Upper lobe of left lung (tissue), 6 donors: ENCODE results near the gene GFOD1. TPM values are rescaled to one million over a fixed set of nuclear protein-coding genes. Genes with fewer than 3 reads are reported as not detected.

ENCODE experiments used
- ATAC-seq, 2 donors: fragments of 200-7000 bp; cut with Tn5 transposase; one replicate each; pipeline ENCODE4 v1.9.1; 2022; ENCODE audit warnings: mild to moderate bottlenecking in 2 of 2, moderate library complexity in 2 of 2; ENCODE audit not compliant: low FRiP score in 2 of 2
- DNase-seq, 2 donors: peaks; one replicate each; pipeline ENCODE4 v3.0.0-alpha.2; 2019 to 2020
- H3K27ac ChIP-seq, 4 donors: fragments of 200-600 bp; sonication (generic); one replicate each; pipeline ENCODE4 v1.5.1; 2016 to 2019
- H3K27me3 ChIP-seq, 4 donors: fragments of 200-600 bp; sonication (generic); one replicate each; pipeline ENCODE4 v1.5.1; 2017 to 2019
- H3K36me3 ChIP-seq, 4 donors: fragments of 200-600 bp; sonication (generic); one replicate each; pipeline ENCODE4 v1.5.1; 2016 to 2019
- H3K4me1 ChIP-seq, 4 donors: fragments of 200-600 bp; sonication (generic); one replicate each; pipeline ENCODE4 v1.5.1; 2018 to 2019
- H3K4me3 ChIP-seq, 4 donors: fragments of 200-600 bp; sonication (generic); one replicate each; pipeline ENCODE4 v1.5.1; 2017 to 2019; ENCODE audit warnings: mild to moderate bottlenecking in 2 of 4, moderate library complexity in 1 of 4
- H3K9me3 ChIP-seq, 4 donors: fragments of 200-600 bp; sonication (generic); one replicate each; pipeline ENCODE4 v1.5.1; 2018 to 2019
- EP300 ChIP-seq, 4 donors: sonication (generic); formaldehyde crosslinking; IDR thresholded peaks; one replicate each; pipeline ENCODE4 v1.5.1; 2017; ENCODE audit warnings: antibody characterized with exemption in 4 of 4, control low read depth in 2 of 4
- POLR2A ChIP-seq, 4 donors: fragments of 450-650 bp; IDR thresholded peaks; one replicate each; pipeline ENCODE4 v1.5.1; 2016 to 2017; ENCODE audit warnings: antibody characterized with exemption in 4 of 4, mild to moderate bottlenecking in 2 of 4
- POLR2AphosphoS5 ChIP-seq, 2 donors: sonication (generic); formaldehyde crosslinking; IDR thresholded peaks; one replicate each; pipeline ENCODE4 v1.5.1; 2017; ENCODE audit warnings: antibody characterized with exemption in 2 of 2
- WGBS, 2 donors: methylation state at CpG; one replicate each; pipeline ENCODE4 v1.1.5; 2017 to 2018; 5-methylcytosine and 5-hydroxymethylcytosine counted together
- total RNA-seq, 6 donors: library from RNA; depleted of rRNA in 4 of 6; stranded (reverse); fragments of >200 nt in 4 of 6; gene quantifications; one replicate each; pipeline versions ENCODE4 v1.1.0 to v1.2.1, GENCODE V29; 2016 to 2021
- TF ChIP-seq, protein P1 (sequence below), 6 experiments: fragments of 450-650 bp in 4 of 6; fragments of 200-600 bp in 2 of 6; sonication (generic) in 2 of 6; IDR thresholded peaks; one replicate each; pipeline ENCODE4 v1.5.1; 2016 to 2019; ENCODE audit warnings: antibody characterized with exemption in 6 of 6
- donor health status: DM: no; HTN: no; CAD: no; lungs with moderate emphysema.
- donor health status: DM: no; HTN: yes; CAD: no; lungs with severe emphysema.

The GFOD1 gene
- total RNA-seq, 6 donors from 2014 or later = 22.8 to 37.7 (median 25.8) TPM

DNA sequence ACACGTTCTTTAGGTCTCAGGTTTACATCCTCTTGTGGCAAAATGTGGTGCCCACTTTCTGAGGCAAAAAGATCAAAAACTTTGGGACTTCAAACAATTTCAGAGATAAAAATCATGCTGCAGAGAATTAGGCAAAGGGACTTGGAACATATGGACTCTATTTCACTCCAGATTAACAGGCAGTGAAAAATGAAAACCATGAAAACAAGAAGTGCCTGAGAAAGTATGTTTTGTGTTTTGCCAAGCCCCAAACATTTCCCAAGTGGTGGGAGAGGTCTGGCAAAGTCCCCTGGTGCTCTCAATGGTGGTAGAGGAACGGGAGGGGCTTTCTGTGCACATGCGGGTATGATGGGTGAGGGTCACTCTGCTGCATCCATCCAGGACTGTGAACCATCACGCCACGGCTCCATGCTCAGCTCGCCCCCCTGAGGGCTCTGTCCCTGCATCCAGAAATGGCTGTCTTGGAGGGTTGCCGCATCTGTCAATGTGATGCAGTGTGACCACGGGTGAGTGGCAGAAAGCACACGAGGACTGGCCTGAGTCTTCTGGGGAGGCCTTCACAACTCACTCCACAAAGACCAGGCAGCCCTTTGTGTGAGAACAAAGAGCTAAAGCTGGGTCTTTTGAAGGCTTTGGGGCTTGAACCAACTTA is 115.9 kb downstream of the GFOD1 start:
- DNase-seq = peak in 1 of 2 donors; percentile 8
- Histone ChIP-seq H3K36me3 (no peaks in the 10 kb centered on the region), H3K9me3 (no peaks in the 10 kb centered on the region), H3K27ac (peak overlapping the region in 2 of 4 donors; percentile 14 to 65), H3K4me1 (peaks cover 4 to 15% (median 12%) of the 10 kb centered on the region in 4 donors), H3K27me3 (no peaks in the 10 kb centered on the region), H3K4me3 (no peak overlapping the region)
- 66 to 69% methylated on average over 9 of the region's 9 CpGs for WGBS, 2 donors
- peak in 1 of 2 donors; percentile 19 for TF ChIP-seq POLR2AphosphoS5 (IDR thresholded peaks at IDR 0.05)
- TF ChIP-seq POLR2A (IDR thresholded peaks at IDR 0.05) = no peak
- ATAC-seq = no peak

DNA sequence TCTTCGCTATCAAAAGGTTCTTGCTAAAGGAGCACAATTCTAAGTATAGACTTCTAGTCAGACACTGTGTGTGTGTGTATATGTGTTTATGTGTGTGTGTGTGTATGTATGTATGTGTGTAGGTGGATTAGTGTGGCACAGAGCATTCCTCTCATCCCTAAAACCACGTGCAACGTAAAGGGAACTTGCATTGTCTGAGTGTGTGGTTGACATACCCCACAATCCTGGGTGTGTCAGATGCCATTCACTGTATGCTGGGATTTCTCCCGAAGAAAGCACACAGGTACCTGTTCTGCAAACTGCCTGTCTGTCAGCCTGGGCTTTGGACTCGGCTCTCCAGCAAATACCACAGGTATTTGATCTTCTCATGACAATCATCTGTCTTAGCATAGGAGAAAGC is 116.8 kb downstream of the GFOD1 start:
- DNase-seq (no peak), ATAC-seq (no peak)
- H3K27ac ChIP-seq = no peak overlapping the region
- H3K4me3 ChIP-seq = no peak overlapping the region
- WGBS, 2 donors = 74 to 83% methylated on average over 5 of the region's 5 CpGs
- H3K27me3 ChIP-seq = no peaks in the 10 kb centered on the region
- no peaks in the 10 kb centered on the region for H3K36me3 ChIP-seq
- no peaks in the 10 kb centered on the region for H3K9me3 ChIP-seq
- H3K4me1 ChIP-seq = peaks cover 4 to 15% (median 12%) of the 10 kb centered on the region in 4 donors
- TF ChIP-seq, protein P1, sequence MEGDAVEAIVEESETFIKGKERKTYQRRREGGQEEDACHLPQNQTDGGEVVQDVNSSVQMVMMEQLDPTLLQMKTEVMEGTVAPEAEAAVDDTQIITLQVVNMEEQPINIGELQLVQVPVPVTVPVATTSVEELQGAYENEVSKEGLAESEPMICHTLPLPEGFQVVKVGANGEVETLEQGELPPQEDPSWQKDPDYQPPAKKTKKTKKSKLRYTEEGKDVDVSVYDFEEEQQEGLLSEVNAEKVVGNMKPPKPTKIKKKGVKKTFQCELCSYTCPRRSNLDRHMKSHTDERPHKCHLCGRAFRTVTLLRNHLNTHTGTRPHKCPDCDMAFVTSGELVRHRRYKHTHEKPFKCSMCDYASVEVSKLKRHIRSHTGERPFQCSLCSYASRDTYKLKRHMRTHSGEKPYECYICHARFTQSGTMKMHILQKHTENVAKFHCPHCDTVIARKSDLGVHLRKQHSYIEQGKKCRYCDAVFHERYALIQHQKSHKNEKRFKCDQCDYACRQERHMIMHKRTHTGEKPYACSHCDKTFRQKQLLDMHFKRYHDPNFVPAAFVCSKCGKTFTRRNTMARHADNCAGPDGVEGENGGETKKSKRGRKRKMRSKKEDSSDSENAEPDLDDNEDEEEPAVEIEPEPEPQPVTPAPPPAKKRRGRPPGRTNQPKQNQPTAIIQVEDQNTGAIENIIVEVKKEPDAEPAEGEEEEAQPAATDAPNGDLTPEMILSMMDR (IDR thresholded peaks at IDR 0.05) = no peak
- no peak for TF ChIP-seq POLR2A (IDR thresholded peaks at IDR 0.05)
- no peak for TF ChIP-seq POLR2AphosphoS5 (IDR thresholded peaks at IDR 0.05)
- TF ChIP-seq EP300 (IDR thresholded peaks at IDR 0.05) = no peak

DNA sequence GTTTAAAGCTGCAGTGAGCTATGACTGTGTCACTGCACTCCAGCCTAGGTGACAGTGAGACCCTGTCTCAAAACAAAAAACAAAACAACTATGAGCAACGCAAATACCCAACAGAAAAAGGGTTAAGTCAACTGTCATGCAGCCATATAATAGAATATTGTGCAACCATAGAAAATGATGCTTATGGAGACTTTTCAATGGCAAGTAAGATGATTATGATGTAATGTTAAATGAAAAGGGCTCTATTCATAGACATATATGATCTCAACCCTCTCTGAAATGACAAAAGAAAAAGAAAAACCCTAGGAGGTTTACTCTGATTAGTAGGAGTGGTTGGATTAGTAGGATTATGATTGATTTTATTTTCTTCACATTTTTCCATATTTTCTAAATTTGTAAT is 117.8 kb downstream of the GFOD1 start:
- H3K9me3 ChIP-seq = no peaks in the 10 kb centered on the region
- H3K36me3 ChIP-seq = peaks cover 0 to 10% (median 9%) of the 10 kb centered on the region in 4 donors
- TF ChIP-seq POLR2AphosphoS5 (IDR thresholded peaks at IDR 0.05) (no peak), EP300 (IDR thresholded peaks at IDR 0.05) (no peak), POLR2A (IDR thresholded peaks at IDR 0.05) (no peak)
- TF ChIP-seq, protein P1 (IDR thresholded peaks at IDR 0.05) = no peak
- ATAC-seq (no peak), DNase-seq (no peak)
- no peak overlapping the region for H3K4me3 ChIP-seq
- H3K4me1 ChIP-seq = peaks cover 4 to 15% (median 12%) of the 10 kb centered on the region in 4 donors
- H3K27ac ChIP-seq = peak overlapping the region in 1 of 4 donors; percentile 12
- WGBS, 2 donors = 0% methylated on average over 1 of the region's 1 CpG
- no peaks in the 10 kb centered on the region for H3K27me3 ChIP-seq

DNA sequence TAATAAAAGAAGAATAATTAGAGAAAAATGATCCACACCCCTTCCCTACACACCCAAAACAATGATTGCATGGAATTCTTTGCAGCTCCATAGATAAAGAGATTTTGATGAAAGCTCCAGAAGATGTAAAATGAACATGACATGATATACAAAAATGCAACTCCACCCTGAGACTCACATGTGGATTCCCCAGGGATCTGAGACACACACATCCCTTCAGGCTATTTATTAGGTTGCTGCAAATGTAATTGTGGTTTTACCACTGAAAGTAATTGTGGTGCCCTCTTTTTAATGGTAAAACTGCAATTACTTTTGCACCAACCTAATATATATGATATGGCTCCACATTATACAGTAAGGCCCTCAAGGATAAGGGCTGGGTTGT is 118.7 kb downstream of the GFOD1 start:
- no peak for TF ChIP-seq EP300 (IDR thresholded peaks at IDR 0.05)
- TF ChIP-seq POLR2AphosphoS5 (IDR thresholded peaks at IDR 0.05) = no peak
- TF ChIP-seq, protein P1 (IDR thresholded peaks at IDR 0.05) = no peak
- no peak for TF ChIP-seq POLR2A (IDR thresholded peaks at IDR 0.05)
- DNase-seq (no peak), ATAC-seq (no peak)
- Histone ChIP-seq H3K4me1 (peaks cover 4 to 15% (median 12%) of the 10 kb centered on the region in 4 donors), H3K27me3 (no peaks in the 10 kb centered on the region), H3K4me3 (no peak overlapping the region), H3K9me3 (no peaks in the 10 kb centered on the region), H3K36me3 (peaks cover 0 to 19% (median 14%) of the 10 kb centered on the region in 4 donors), H3K27ac (no peak overlapping the region)

DNA sequence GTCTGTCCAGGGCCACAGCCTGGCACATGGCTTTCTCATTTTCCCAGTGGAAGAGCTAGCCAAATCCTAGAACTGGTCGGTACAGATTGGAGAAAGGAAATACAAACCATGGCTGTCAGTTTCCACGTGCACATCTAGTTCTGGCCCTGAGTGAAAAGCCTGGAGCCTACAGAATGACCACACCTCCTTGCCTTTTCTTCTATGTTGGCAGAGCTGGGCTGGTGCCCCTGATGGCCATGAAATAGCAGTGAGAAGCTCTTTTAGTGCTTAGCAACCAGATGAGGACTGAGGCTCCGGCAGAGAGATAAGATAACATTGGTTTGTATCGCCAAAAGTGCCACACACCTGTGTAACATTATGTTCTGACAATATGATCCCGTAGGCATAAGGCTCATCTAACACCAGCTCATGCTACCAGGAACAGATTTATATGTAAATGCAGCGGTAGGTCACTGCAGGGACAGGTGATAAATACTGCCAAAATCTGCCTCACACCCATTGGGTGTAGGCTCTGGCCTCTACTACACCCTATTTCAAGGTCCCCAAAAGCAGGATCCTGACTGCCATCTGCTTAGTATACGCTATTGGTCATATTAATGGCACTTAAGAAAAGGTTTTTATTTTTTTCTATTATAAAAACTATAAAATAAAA is 119.2 kb downstream of the GFOD1 start:
- TF ChIP-seq POLR2A (IDR thresholded peaks at IDR 0.05) = no peak
- no peak for TF ChIP-seq POLR2AphosphoS5 (IDR thresholded peaks at IDR 0.05)
- TF ChIP-seq EP300 (IDR thresholded peaks at IDR 0.05) = no peak
- TF ChIP-seq, protein P1 (IDR thresholded peaks at IDR 0.05) = no peak
- H3K4me1 ChIP-seq = peaks cover 4 to 15% (median 12%) of the 10 kb centered on the region in 4 donors
- peak overlapping the region in 1 of 4 donors; percentile 6 for H3K27ac ChIP-seq
- DNase-seq = no peak
- no peaks in the 10 kb centered on the region for H3K27me3 ChIP-seq
- no peaks in the 10 kb centered on the region for H3K9me3 ChIP-seq
- no peak for ATAC-seq
- no peak overlapping the region for H3K4me3 ChIP-seq
- peaks cover 0 to 21% (median 14%) of the 10 kb centered on the region in 4 donors for H3K36me3 ChIP-seq
- WGBS, 2 donors = 77 to 82% methylated on average over 7 of the region's 7 CpGs
